Left lung (tissue), 10 donors: ENCODE results near the gene SBF1. TPM values are rescaled to one million over a fixed set of nuclear protein-coding genes. Genes with fewer than 3 reads are reported as not detected.

ENCODE experiments used
- ATAC-seq: fragments of 200-7000 bp; cut with Tn5 transposase; one replicate; pipeline ENCODE4 v1.9.1; 2020; ENCODE audit warnings: moderate library complexity
- DNase-seq, 4 donors: peaks; one replicate each; pipeline ENCODE4 v3.0.0-alpha.2; 2013 to 2020
- H3K27ac ChIP-seq, 2 donors: fragments of 200-600 bp; sonication (generic) in 1 of 2; one replicate each; pipeline versions ENCODE4 v1.5.0 to v1.8.0; 2020 to 2021
- H3K27me3 ChIP-seq, 2 donors: fragments of 200-600 bp; sonication (generic) in 1 of 2; one replicate each; pipeline versions ENCODE4 v1.5.0 to v1.8.0; 2020 to 2021
- H3K36me3 ChIP-seq, 2 donors: fragments of 200-600 bp; sonication (generic) in 1 of 2; one replicate each; pipeline versions ENCODE4 v1.5.0 to v1.8.0; 2020 to 2021
- H3K4me1 ChIP-seq, 2 donors: fragments of 200-600 bp; one replicate each; pipeline ENCODE4 v1.8.0; 2021
- H3K4me3 ChIP-seq, 2 donors: fragments of 200-600 bp; sonication (generic) in 1 of 2; one replicate each; pipeline versions ENCODE4 v1.5.0 to v1.8.0; 2020 to 2021; ENCODE audit warnings: mild to moderate bottlenecking in 1 of 2
- H3K9me3 ChIP-seq, 2 donors: fragments of 200-600 bp; sonication (generic) in 1 of 2; one replicate each; pipeline versions ENCODE4 v1.5.0 to v1.8.0; 2020 to 2021
- intact Hi-C, 2 donors: fragments of 100-400 bp; cut with DNase I; formaldehyde crosslinking; loops; one replicate each; pipeline versions ENCODE4 v1.11.2 to v1.14.2; 2022
- polyA plus RNA-seq, 6 donors: library from polyadenylated mRNA; unstranded; fragments of 120-200 nt; gene quantifications; one replicate each; pipeline ENCODE4 v1.2.1, GENCODE V29; 2013; ENCODE audit not compliant: insufficient read length in 6 of 6
- total RNA-seq, 2 donors: library from RNA; stranded (reverse); fragmentation: NEBNext Ultra II Directional; extraction: Animal tissue kit (Norgen Biotek cat#: 25700); gene quantifications; one replicate each; pipeline ENCODE4 v1.2.1, GENCODE V29; 2021
- TF ChIP-seq, protein P1 (sequence below), 2 donors: fragments of 200-600 bp; sonication (generic) in 1 of 2; IDR thresholded peaks; one replicate each; pipeline versions ENCODE4 v1.5.0 to v1.8.0; 2021; ENCODE audit warnings: antibody characterized with exemption in 2 of 2
- donor health status: DM: no; HTN: yes; CAD: no.
- donor health status: DM: no; HTN: no; CAD: no.

SBF1 gene
- total and polyA plus RNA-seq, 8 donors, result 31.6 to 69.9 (median 41.9) TPM

DNA sequence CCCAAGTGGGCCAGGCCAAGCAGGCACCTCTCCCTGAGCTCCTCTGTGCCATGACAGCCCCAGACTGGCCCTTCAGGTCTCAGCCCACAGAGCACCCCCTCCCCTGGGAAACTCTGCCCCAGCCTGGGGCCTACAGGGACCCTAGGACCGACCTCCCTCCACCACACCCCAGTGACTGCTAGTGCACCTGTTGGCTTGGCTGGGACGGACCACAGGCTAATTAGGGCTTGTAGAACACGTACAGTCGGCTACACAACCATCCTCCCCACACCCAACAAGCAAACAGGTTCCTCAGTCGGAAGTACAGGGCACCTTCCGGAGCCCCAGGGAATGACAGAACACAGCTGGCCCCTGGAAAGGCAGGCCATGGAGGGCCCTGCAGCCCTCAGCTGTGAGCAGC lies 4.3 kb downstream of the SBF1 start:
- Histone ChIP-seq H3K9me3 (no peaks in the 10 kb centered on the region), H3K4me3 (no peak overlapping the region), H3K27ac (peak overlapping the region in 1 of 2 donors; percentile 3), H3K36me3 (peaks cover 0 to 28% of the 10 kb centered on the region in 2 donors), H3K4me1 (peaks cover 36 to 57% of the 10 kb centered on the region in 2 donors), H3K27me3 (no peaks in the 10 kb centered on the region)
- TF ChIP-seq, protein P1, sequence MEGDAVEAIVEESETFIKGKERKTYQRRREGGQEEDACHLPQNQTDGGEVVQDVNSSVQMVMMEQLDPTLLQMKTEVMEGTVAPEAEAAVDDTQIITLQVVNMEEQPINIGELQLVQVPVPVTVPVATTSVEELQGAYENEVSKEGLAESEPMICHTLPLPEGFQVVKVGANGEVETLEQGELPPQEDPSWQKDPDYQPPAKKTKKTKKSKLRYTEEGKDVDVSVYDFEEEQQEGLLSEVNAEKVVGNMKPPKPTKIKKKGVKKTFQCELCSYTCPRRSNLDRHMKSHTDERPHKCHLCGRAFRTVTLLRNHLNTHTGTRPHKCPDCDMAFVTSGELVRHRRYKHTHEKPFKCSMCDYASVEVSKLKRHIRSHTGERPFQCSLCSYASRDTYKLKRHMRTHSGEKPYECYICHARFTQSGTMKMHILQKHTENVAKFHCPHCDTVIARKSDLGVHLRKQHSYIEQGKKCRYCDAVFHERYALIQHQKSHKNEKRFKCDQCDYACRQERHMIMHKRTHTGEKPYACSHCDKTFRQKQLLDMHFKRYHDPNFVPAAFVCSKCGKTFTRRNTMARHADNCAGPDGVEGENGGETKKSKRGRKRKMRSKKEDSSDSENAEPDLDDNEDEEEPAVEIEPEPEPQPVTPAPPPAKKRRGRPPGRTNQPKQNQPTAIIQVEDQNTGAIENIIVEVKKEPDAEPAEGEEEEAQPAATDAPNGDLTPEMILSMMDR (IDR thresholded peaks at IDR 0.05), result no peak
- ATAC-seq, result no peak
- DNase-seq, result no peak
- intact Hi-C loops, result no loop called here

DNA sequence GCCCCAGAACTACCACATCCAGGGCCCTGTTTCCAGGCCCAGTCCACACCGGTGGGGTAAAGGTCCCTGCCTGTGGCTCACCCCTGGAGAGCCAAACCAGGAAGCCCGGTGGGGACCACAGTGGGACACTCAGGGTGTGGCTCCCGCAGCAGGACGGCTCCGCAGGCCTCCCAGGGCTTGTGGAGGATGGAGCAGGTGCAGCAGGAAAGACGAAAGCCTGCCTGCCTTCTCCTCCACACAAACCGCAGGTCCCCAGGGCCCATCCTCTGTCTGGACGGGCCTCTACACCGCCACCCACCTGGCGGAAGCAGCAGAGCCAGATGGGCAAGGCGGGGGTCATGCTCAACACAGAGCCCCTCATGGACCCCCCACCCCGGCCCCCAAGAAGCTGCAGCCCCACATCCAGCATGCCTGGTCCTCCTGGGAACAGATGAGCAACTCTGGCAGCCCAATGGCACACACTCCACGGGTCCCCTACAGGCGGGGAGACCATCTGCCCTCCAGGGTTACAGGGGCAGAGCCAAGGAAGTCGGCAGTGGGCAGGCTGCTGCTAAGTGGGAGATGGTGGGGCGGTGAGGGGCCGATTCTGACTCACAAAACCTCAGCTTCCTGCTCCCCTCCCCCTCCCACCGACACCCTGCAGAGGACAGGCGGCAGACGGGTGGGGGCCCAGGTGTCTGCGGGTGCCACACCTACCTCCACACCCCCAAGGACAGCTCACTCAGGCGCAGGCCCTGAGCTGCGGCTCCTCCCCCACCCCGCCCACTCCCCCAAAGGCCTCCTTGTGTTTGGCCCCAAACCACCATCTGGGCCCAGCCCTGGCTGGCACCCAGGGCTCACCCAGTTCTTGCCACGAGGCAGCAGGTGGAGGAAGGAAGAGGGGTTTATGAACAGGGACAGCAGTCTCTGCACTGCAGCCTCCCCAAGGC lies 5.2 kb downstream of the SBF1 start:
- no peaks in the 10 kb centered on the region for H3K9me3 ChIP-seq
- DNase-seq (peak in 3 of 4 donors; percentile 44 to 87 (median 85)), ATAC-seq (peak; percentile 77)
- no peaks in the 10 kb centered on the region for H3K27me3 ChIP-seq
- TF ChIP-seq, protein P1 (IDR thresholded peaks at IDR 0.05), result no peak
- peak overlapping the region in 1 of 2 donors; percentile 34 for H3K27ac ChIP-seq
- peaks cover 33 to 53% of the 10 kb centered on the region in 2 donors for H3K4me1 ChIP-seq
- intact Hi-C loops, result no loop called here
- H3K4me3 ChIP-seq, result peak overlapping the region in 1 of 2 donors; percentile 2
- peaks cover 0 to 37% of the 10 kb centered on the region in 2 donors for H3K36me3 ChIP-seq

DNA sequence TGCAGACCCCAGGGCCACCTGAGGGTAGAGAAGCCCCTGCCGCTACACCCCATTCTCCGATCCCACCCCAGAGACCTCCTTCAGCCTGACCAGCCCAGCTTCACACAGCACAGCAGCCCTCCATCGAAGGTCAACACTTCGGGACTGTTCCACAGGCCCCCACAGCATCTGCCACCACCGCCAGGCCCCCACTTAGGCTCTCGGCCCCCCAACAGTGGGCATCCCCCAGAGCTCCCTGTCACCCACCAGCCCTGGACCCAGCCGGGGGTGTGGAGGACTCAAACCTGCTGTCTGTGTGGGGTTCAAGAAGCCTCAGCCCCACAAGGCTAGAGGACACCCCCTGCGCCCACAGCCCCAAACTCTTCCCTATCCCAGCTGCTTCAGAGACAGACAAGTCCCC lies 6.2 kb downstream of the SBF1 start:
- peaks cover 0 to 47% of the 10 kb centered on the region in 2 donors for H3K36me3 ChIP-seq
- H3K27ac ChIP-seq, result no peak overlapping the region
- TF ChIP-seq, protein P1 (IDR thresholded peaks at IDR 0.05), result no peak
- intact Hi-C loops, result no loop called here
- no peaks in the 10 kb centered on the region for H3K9me3 ChIP-seq
- DNase-seq (no peak), ATAC-seq (no peak)
- H3K4me1 ChIP-seq, result peaks cover 28 to 46% of the 10 kb centered on the region in 2 donors
- H3K27me3 ChIP-seq, result no peaks in the 10 kb centered on the region
- H3K4me3 ChIP-seq, result no peak overlapping the region

DNA sequence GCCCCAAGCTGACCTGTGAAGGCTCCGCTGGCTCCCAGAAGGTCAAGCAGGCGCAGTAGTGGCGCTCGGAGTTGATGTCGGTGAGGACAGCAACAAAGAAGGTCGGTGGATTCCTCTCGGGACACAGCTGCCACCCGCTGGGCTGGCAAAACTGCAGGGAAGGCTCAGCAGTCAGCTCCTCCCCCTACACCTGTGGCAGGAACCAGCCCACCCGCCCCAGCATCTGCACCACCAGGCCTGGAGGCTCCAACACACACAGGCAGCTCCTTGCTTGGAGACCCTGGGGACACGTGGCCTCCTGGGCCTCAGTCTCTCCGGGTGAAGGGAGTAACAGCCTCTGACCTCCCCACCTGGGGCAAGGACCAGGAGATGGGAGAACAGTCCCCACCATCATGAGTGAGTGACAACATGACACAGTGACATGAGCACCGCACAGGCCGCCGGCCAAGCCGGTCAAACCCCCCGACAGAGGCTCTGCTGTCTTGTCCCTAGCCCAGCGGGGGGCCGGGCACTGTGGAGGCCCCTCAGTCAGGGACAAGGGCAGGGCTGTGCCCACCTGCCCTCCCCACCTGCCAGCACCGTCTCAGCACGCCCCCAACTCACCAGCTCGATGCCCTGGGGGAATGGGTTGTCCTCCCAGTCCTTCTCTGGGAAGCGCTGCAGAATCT lies 6.9 kb downstream of the SBF1 start:
- TF ChIP-seq, protein P1 (IDR thresholded peaks at IDR 0.05), result no peak
- Histone ChIP-seq H3K4me1 (peaks cover 21 to 39% of the 10 kb centered on the region in 2 donors), H3K4me3 (no peak overlapping the region), H3K27ac (no peak overlapping the region), H3K27me3 (no peaks in the 10 kb centered on the region), H3K9me3 (no peaks in the 10 kb centered on the region), H3K36me3 (peaks cover 0 to 54% of the 10 kb centered on the region in 2 donors)
- intact Hi-C loops, result no loop called here
- ATAC-seq, result no peak
- no peak for DNase-seq

DNA sequence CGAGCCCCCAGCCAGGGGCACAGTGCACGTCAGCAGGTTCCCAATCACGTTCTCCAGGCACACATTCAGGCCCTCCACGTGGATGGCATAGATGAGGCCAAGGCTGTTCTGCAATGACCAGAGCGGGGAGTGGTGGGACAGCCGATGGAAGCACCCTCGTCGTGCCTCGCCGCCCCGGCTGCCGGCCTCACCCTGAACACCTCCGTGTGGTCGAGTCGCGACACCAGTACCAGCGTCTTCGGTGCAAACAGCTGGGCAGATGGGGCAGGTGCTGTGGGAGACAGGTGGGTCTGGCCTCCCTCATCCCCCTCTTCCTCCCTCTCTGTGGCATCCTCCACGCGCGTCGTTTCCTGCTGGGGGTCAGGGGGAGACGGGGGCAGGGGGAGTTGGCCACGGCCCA lies 7.5 kb downstream of the SBF1 start:
- H3K4me1 ChIP-seq, result peaks cover 16 to 33% of the 10 kb centered on the region in 2 donors
- H3K4me3 ChIP-seq, result no peak overlapping the region
- no peaks in the 10 kb centered on the region for H3K9me3 ChIP-seq
- ATAC-seq, result no peak
- intact Hi-C loops, result no loop called here
- TF ChIP-seq, protein P1 (IDR thresholded peaks at IDR 0.05), result no peak
- peak in 1 of 4 donors; percentile 68 for DNase-seq
- peaks cover 0 to 60% of the 10 kb centered on the region in 2 donors for H3K36me3 ChIP-seq
- no peaks in the 10 kb centered on the region for H3K27me3 ChIP-seq
- H3K27ac ChIP-seq, result no peak overlapping the region
